Retinal pigment epithelial cell (primary cell): ENCODE data around the gene PGGHG.
A peak's percentile ranks its signal among the peaks of the same experiment; 100 is the strongest.
"Not testable (repeated sequence)": the region's sequence is repeated elsewhere in the genome, so short reads cannot be mapped to it uniquely, and the experiment has no call there.

ENCODE experiments used
- DNase-seq: peaks from one replicate; pipeline ENCODE4 v3.0.0-alpha.2; 2010; ENCODE audit warnings: low read depth
- H3K4me3 ChIP-seq: 2 replicates; pipeline ENCODE4 v1.5.1; 2011; ENCODE audit warnings: mild to moderate bottlenecking, low read length, control low read depth, moderate library complexity
- TF ChIP-seq, protein P1 (sequence below): conservative IDR thresholded peaks from 2 replicates; pipeline ENCODE4 v1.5.1; 2011; ENCODE audit warnings: low read depth, low read length, control low read depth, inconsistent platforms

Gene PGGHG

GRCh38 chr11:257766-258493 lies 31.0 kb upstream of the PGGHG start:
- H3K4me3 ChIP-seq: no peak overlapping the region
- TF ChIP-seq, protein P1, sequence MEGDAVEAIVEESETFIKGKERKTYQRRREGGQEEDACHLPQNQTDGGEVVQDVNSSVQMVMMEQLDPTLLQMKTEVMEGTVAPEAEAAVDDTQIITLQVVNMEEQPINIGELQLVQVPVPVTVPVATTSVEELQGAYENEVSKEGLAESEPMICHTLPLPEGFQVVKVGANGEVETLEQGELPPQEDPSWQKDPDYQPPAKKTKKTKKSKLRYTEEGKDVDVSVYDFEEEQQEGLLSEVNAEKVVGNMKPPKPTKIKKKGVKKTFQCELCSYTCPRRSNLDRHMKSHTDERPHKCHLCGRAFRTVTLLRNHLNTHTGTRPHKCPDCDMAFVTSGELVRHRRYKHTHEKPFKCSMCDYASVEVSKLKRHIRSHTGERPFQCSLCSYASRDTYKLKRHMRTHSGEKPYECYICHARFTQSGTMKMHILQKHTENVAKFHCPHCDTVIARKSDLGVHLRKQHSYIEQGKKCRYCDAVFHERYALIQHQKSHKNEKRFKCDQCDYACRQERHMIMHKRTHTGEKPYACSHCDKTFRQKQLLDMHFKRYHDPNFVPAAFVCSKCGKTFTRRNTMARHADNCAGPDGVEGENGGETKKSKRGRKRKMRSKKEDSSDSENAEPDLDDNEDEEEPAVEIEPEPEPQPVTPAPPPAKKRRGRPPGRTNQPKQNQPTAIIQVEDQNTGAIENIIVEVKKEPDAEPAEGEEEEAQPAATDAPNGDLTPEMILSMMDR: peak; percentile 19
- DNase-seq: no peak

GRCh38 chr11:259413-259812 lies 29.5 kb upstream of the PGGHG start:
- H3K4me3 ChIP-seq: no peak overlapping the region
- TF ChIP-seq, protein P1: no peak
- DNase-seq: no peak

DNA sequence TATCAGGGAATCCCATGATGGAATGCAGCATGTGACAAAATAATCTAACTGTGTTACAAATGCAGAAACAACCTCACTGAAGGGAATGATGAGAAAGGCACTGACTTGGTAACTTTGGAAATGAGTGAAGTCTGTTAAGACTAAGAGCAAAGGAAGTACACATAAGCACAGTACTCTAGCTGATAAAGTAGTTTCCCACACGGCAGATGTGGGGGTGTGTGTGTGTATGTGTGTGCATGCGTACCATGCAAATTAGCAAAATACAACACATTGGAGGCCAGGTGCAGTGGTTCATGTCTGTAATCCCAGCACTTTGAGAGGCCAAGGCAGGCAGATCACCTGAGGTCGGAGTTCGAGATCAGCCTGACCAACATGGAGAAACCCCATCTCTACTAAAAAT lies 27.3 kb upstream of the PGGHG start:
- H3K4me3 ChIP-seq: no peak overlapping the region
- TF ChIP-seq, protein P1: no peak
- DNase-seq: no peak

DNA sequence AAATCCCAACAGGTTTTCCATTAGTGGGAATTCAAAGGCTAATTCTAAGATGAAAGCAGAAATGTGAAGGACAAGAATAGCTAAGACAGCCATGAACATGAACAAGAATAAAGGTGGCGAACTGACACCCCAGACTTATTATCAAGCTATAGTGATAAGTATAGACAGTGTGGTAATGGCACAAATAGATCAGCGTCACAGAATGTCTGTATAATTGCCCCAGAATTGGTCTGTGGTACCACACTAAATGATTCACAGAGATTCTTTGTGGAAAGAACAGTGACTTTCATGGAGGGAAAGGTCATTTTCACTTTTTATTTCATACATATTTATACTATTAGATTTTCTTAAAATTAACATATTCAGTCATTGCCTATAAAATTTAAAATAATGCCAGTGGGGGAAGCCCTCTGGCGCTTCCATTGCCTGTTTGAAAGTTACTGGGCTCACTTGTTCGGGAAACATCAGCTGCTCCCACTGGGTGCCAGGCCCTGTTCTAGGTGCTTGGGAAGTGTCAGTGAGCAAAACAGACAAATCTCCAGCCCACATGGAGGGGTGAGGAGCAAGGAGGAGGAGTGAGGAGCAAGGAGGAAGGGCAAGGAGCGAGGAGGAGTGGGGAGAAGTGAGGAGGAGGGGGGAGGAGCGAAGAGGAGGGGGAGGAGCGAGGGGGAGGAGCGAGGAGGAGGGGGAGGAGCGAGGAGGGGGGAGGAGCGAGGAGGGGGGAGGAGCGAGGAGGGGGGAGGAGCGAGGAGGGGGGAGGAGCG lies 22.1 kb upstream of the PGGHG start:
- no peak for DNase-seq
- H3K4me3 ChIP-seq: no peak overlapping the region
- TF ChIP-seq, protein P1: no peak

DNA sequence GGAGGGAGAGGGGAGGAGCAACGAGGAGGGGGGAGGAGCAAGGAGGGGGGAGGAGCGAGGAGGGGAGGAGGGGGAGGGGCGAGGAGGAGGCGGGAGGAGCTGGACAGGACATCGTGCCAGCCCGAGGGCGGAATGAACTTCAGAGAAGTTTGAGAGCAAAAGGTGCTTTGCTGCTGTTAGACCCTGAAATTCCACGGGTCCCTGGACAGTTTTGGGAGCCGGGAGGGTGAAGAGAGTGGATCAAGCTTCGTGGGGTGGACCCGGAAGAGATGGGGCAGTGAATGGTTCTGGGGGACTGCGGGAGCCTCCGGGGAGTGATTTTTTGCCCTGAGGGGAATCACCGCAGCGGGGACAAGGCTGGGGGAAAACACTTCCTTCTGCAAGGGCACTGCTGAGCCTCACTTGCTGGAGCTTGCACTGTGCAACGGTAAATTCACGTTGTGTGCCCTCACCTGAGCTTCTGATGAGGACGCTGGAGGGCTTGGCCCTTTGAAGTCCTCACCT lies 21.4 kb upstream of the PGGHG start:
- H3K4me3 ChIP-seq: no peak overlapping the region
- TF ChIP-seq, protein P1: no peak
- DNase-seq: no peak

GRCh38 chr11:268716-269145 lies 20.2 kb upstream of the PGGHG start:
- not testable (repeated sequence) for DNase-seq
- TF ChIP-seq, protein P1: peak; percentile 42
- H3K4me3 ChIP-seq: peak overlapping the region; percentile 39
